HCT116 (cell line): Measurements from ENCODE around the gene XRN2.

Experiments used
- CBX3 ChIP-seq: IDR thresholded peaks from 2 replicates; pipeline ENCODE4 v1.6.1; 2012; ENCODE audit warnings: low read depth
- CEBPB ChIP-seq: IDR thresholded peaks from 2 replicates; pipeline ENCODE4 v1.6.1; 2012; ENCODE audit warnings: low read depth
- CTCF ChIP-seq, 3 experiments: fragments of 200-600 bp in 1 of 3; sonication (generic) in 1 of 3; IDR thresholded peaks in 2 of 3; conservative IDR thresholded peaks in 1 of 3; 2 replicates each; pipeline ENCODE4 v1.5.1; 2012 to 2017; ENCODE audit warnings: low read depth in 2 of 3, low read length in 2 of 3, antibody characterized with exemption in 1 of 3, borderline replicate concordance in 1 of 3, control low read depth in 1 of 3, mild to moderate bottlenecking in 1 of 3, mixed read lengths in 1 of 3, mixed run types in 1 of 3, moderate library complexity in 1 of 3; ENCODE audit not compliant: insufficient read depth in 1 of 3
- EZH2phosphoT487 ChIP-seq: fragments of 200-600 bp; IDR thresholded peaks from 2 replicates; pipeline ENCODE4 v1.6.1; 2018; ENCODE audit warnings: antibody characterized with exemption, borderline replicate concordance
- JUND ChIP-seq: IDR thresholded peaks from 2 replicates; pipeline ENCODE4 v1.6.1; 2012
- MAX ChIP-seq: IDR thresholded peaks from 2 replicates; pipeline ENCODE4 v1.6.1; 2012
- POLR2A ChIP-seq: IDR thresholded peaks from 2 replicates; pipeline ENCODE4 v1.7.0; 2011; ENCODE audit warnings: borderline replicate concordance; ENCODE audit not compliant: insufficient read depth, insufficient read length; ENCODE audit errors: extremely low read depth
- POLR2AphosphoS5 ChIP-seq: IDR thresholded peaks from 2 replicates; pipeline ENCODE4 v1.6.1; 2011; ENCODE audit warnings: mild to moderate bottlenecking, low read depth, low read length, moderate library complexity
- REST ChIP-seq: IDR thresholded peaks from 2 replicates; pipeline ENCODE4 v1.6.1; 2012; ENCODE audit warnings: low read depth
- SIN3A ChIP-seq: IDR thresholded peaks from 2 replicates; pipeline ENCODE4 v1.6.1; 2012; ENCODE audit warnings: low read depth
- SP1 ChIP-seq: IDR thresholded peaks from 2 replicates; pipeline ENCODE4 v1.6.1; 2012; ENCODE audit warnings: low read depth
- YY1 ChIP-seq: IDR thresholded peaks from 2 replicates; pipeline ENCODE4 v1.6.1; 2011; ENCODE audit warnings: low read length, low read depth, moderate library complexity, mild to moderate bottlenecking; ENCODE audit not compliant: insufficient replicate concordance; ENCODE audit errors: extremely low read depth
- ZFX ChIP-seq: fragments of 450-650 bp; IDR thresholded peaks from 2 replicates; pipeline ENCODE4 v1.6.1; 2017

- TF ChIP-seq EZH2phosphoT487 (no peak), CEBPB (no peak), YY1 (no peak), POLR2A (no peak), CTCF (IDR thresholded peaks at IDR 0.05 in 2 of 3, conservative IDR thresholded peaks at IDR 0.05 in 1 of 3; ENCODE audit: borderline replicate concordance in 1 of 3, insufficient read depth in 1 of 3, low read depth in 2 of 3, low read length in 2 of 3) (no peak), MAX (no peak), SP1 (no peak), SIN3A (no peak), CBX3 (no peak), ZFX (no peak), JUND (no peak), REST (no peak), POLR2AphosphoS5 (no peak)
Observed at GRCh38 chr20:21437816-21438215, 134.7 kb downstream of the XRN2 start.
